ENCODE data around the gene MAPKAPK2.

Gene MAPKAPK2

DNA sequence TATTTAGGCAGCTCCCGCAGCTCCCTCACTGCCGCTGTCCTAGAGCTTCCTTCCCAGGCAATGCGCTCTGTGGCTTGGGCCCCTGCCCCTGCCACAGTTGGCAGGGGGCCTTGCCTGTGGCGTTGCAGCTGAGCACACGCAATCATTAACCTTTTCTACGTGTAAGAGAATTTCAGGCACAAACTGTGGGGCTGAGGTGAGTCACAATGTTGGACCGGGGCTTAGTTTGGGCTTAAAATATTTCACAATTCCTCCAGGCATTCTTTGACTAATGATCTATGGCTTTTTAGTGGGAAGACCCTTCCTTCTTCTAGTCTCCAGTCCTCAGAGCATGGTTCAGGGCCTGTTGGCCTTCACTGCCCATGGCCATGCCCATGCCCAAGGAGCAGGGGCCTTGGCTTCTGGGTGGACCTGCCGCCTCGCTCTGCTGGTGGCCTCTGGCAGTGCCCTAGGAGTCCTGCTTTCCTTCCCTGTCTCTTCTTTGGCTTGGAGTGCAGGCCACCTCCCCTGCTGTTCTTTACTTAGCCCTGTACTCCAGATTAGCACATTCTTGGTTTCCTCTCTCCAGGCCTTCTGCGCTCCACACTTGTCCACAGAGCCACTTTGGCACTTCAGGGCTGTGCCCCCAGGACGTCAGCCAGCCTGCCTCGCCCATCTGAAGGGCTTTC is 39.2 kb downstream of the MAPKAPK2 start:
- no peak for DNase-seq

DNA sequence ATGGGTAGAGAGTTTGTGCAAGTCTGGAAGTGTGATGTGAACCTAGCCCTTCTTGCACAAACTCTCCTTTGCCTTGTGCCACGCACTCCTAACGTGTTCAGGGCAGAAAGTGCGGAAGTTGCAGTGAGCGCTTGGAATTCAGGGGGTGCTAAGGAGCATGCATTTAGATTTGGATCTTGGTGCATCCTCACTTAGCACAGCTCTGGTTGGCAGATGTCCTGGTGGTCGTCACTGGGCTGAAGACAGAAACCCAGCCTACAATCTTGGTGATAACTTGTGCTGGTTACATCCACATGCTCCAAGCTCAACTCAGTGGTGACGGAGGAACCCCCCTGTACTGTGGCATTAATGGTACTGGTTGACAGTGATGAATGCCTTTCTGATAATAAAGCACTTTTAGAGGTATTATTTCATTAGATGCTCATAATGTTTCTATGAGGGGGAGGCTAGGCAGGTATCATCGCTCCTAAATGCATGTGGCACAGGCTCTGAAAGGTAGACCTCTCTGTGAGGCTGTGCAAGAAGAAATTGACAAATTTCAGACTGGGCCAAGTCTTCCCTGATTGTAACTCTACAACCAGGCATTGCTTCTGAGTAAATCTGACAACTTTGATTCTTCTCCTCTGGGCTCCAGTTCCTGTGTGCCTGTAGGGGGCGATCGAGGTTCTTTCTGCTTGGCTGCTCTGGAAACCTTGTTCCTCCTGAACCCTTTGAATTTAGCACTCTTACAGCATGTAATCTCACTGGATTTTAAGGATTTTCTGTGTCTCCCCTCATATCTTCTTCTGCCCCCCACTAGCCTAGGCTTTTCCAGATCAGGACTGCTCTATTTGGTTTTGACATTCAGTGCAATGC is 40.6 kb downstream of the MAPKAPK2 start:
- DNase-seq: peak; percentile 64

DNA sequence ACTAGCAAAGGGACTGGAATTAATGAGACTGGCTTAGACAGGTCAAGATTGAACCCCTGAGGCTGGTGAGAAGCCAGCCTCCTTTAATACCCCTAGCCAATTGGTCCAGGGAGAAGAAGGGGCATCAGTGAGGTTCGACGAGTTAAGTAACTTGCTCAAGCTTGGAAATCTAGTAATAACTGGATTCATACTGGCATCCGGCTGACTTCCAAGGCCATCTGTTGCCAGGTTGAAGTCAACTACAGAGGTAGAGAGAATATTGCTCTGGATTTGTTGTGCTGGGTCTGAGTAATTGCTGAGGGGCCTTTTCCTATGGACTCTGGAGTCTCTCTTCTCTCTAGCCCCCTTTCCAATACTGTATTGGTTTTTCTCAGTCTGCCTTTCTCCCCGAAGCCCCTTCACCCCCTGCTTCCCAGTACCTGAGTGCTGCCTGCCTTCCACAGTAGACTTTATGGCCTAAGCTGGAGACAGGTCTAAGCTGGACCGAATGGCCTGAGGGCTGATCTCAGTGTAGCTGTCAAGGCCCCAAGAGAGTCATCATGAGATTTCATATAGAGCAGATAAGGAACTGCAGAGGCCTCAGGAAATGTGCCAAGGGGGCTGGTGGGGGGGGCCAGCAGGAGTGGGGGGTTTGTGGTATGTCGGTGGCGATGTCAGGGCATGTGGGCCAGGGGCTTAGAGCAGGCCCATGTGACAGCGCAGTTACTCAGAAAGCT is 43.4 kb downstream of the MAPKAPK2 start:
- DNase-seq: no peak

DNA sequence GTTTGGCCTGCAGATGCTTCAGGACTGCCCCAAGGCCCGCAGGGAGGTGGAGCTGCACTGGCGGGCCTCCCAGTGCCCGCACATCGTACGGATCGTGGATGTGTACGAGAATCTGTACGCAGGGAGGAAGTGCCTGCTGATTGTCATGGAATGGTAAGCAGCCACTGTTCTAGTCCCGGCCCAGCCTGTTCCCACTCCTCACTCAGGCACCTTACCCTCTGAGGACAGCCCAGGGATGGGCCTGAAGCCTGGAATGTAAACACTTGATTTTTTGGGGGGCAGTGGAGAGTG is 43.9 kb downstream of the MAPKAPK2 start:
- no peak for DNase-seq

DNA sequence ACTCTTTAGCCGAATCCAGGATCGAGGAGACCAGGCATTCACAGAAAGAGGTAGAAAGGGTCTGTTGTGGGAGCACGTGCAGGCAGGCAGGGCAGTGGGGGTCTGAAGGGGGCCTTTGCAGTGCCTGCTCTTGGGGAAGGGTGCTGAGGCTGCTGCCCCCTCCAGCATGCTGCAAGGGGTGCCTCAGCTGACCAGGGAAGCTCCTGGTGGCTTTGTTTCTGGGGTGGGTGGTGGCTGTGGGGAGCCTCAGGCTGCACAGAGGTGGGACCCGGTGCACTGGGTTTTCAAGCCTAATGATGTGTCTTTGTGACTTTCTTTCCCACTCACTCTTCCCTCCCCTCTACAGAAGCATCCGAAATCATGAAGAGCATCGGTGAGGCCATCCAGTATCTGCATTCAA is 44.3 kb downstream of the MAPKAPK2 start:
- DNase-seq: no peak

DNA sequence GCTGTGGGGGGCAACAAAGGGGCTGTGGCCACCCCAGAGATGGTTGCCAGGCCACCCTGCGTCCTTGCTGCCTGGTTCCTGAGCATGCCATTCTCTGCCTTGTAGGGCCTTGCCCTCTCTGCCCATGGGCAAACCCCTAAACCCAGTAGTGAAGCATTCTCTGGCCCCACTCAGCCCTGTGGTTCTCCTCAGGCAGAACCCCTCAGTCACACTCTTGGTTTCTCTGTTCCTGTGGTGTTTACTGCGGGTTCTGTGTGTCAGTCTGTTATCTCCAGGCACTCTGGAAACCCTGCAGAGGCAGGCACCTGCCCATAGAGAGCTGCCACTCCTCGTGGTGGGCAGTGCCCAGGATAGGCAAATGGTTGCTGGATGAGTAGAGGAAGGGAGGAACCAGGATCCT is 44.8 kb downstream of the MAPKAPK2 start:
- DNase-seq: no peak

DNA sequence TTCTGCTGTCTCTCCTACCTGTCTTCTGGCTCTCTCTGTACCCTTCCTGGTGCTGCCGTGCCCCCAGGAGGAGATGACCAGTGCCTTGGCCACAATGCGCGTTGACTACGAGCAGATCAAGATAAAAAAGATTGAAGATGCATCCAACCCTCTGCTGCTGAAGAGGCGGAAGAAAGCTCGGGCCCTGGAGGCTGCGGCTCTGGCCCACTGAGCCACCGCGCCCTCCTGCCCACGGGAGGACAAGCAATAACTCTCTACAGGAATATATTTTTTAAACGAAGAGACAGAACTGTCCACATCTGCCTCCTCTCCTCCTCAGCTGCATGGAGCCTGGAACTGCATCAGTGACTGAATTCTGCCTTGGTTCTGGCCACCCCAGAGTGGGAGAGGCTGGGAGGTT is 47.8 kb downstream of the MAPKAPK2 start:
- no peak for DNase-seq

DNA sequence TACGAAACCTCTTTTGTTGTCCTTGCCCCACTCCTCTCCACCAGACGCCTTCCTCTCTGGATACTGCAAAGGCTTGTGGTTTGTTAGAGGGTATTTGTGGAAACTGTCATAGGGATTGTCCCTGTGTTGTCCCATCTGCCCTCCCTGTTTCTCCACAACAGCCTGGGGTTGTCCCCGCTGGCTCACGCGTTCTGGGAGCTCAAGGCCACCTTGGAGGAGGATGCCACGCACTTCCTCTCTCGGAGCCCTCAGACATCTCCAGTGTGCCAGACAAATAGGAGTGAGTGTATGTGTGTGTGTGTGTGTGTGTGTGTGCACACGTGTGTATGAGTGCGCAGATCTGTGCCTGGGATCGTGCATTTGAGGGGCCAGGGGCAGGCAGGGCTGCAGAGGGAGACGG is 48.3 kb downstream of the MAPKAPK2 start:
- no peak for DNase-seq

DNA sequence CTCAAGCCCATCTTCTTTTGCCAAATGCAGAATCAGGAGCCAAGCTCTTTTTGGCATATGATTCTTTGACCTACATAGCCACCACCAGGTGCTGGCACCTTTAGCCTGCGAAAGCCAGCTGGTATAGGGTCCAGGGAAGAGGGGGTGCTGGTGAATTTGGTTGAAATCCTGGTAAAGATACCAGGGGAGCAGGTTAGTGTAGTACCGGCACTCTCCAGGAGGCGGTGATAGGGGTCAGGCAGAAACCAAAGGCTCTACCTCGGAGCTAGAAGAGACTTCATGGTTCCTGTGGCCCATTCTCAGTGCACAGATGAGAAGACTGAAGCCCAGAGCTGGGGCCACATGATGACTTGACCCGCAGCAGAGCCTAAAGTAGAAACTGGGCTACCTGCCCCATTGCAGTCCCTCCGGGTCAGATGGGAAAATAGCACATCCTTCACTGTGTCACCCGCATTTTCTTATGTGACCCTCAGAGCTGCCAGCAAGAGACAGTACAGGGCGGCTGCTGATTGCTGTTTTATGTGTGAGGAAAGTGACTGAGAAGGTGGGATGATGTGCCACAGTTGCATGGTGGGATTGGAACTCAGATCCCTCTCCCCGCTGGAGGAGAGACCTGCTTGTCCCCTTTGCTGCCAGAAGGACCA is 49.9 kb downstream of the MAPKAPK2 start:
- DNase-seq: peak; percentile 81

DNA sequence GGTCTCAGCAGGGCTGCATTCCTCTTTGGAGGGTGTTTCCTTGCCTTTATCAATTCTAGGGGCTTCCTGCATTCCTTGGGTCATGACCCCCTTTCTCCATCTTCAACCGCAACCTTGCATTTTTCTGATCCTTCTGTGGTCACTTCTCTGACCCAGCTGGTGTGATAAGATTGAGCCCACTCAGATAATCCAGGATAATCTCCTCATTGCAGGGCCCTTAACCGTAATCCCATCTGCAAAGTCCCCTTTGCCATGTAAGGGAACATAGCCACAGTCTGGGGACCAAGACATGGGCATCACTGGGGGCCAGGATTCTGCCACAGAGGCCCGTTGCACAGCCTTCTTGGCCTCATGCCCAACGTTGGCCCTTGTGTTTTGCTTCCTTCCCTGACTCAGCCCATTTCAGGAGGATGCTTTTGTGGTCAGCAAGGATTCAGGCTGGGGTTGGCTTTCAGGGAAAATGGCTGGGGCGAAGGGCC is 50.9 kb downstream of the MAPKAPK2 start:
- no peak for DNase-seq

DNA sequence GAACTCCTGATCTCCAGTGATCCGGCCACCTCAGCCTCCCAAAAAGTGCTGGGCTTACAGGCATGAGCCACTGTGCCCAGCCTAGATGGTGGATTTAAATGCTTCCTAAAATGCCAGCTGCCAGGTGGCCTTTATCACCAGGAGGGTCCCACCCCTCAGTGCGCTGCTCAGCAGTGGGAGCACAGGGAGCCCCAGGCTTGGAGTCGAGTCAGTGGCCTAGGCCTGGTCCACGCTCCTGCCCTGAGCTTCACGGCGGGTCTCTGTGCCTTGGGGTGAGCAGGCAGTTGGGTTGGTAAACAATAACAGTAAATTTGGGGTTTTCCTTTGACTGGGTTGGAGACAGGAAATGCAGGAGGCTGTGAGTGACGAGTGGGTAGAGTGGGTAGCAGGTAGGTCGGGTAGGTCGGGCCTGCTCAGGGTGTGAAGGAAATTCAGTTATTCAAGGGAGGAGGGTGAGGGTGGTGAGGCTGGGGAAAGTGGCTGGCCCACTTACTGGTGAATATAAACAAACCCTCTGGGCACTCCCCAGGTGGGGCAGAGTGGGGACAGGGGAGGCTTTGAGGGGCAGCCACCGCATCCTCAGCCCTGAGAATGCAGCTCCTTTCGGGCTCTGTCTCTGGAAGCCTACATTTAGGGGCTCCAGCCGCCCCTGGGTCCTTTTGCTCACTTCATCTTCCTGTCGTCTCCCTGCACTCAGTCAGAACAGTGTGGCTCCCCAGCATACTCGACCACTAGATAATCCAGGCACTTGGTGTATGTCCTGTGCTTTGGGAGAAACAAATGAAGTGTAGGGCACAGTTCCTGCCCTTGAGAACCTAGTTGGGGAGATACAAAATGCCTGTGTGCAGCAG is 52.4 kb downstream of the MAPKAPK2 start:
- DNase-seq: peak; percentile 67

DNA sequence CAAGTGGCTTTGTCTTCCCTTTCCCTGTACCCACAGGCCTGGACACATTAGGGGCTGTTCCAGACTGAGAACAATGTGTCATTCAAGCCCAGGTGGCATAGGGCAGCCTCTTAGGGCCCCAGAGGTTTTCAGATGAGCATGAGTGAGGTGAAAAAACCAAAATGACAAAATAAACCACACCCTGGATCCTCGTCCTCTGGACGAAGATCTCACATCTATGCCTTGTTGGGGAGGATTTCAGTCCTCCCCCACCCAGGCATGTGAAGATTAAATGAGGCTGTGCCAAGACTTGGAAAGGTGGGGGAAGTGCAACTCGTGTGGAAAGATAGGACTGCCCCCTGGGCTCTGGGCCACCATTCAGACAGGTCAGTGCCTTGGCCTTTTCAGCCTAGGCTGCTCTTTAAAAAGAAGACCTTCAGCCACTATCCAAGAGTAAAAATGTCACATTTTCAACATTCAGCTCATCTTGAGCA is 53.1 kb downstream of the MAPKAPK2 start:
- DNase-seq: no peak

DNA sequence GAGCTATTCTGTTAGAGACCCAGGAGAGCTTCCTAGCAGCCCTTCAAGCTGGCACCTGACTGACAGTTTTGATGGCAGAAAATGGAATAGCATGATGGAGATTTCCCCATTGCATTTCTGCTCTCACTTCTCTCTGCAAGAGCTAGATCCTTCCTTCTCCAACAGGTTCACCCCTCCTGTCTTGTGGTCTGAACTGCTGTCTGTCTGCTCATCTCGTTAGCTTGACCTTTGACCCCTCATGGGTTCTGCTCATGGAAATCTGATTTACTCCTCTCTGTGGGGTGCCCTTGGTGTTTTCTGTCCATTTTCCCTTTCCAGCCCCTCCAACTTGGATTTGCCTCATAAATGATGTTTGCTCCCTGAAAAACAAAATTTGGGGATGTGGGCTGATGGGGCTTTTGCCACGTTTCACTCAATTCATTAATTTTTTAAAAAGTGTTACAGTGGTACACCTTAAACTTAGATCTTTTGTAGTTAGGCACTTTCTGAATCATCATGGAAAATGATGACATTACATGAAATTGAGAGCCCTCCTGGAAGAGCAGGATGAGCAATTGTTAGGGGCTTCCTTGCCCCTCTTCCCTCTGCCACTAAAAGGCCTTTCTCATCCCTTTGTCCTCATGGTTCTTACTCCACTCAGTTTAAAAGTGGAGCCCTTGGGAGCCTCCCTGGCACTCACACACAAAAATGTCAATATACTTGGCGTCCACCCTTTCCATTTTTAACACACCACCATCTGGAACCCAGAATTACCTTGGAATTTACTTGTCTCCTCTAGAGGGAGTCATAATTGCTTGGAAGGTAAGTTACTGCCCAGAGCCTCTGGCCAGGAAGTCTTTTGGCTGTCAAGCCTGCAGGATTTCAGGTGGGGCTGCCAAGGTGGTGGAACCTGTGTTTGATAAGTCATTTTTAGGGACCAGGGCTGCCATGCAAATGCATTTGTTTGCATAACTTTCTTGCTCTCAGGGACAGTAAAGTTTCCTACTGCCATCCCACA is 54.0 kb downstream of the MAPKAPK2 start:
- DNase-seq: no peak

DNA sequence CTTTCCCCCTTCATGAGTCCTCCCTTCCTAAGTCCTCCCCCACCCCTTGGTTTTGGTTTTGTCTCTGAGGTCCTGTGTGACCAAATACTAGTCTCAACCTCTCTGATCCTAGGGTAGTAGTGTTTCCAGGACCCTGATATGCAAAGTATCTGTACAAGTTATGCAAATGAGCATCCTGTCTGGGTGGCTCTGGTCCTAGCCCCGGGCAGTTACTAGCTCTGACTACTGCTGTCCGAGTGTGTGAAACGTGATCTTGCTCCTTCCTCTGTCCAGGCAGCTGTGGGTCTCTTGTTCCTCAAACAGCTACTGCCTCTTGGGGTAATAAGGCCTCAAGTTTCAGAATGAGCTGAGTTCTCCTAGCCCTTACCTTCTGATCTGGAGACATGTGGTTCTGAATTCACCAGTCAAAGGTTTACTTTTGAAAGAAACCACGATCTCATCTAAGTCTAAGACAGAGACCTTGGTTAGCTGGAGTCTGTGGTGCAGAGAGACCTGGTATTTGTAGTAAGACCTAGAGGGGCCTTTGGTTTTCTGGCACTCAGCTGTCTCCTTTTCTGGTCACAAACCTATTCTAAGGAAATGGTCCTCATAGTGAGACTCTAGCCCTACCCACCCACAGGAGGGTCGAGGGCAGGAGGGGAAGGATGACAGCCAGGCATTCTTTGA is 54.8 kb downstream of the MAPKAPK2 start:
- DNase-seq: no peak

DNA sequence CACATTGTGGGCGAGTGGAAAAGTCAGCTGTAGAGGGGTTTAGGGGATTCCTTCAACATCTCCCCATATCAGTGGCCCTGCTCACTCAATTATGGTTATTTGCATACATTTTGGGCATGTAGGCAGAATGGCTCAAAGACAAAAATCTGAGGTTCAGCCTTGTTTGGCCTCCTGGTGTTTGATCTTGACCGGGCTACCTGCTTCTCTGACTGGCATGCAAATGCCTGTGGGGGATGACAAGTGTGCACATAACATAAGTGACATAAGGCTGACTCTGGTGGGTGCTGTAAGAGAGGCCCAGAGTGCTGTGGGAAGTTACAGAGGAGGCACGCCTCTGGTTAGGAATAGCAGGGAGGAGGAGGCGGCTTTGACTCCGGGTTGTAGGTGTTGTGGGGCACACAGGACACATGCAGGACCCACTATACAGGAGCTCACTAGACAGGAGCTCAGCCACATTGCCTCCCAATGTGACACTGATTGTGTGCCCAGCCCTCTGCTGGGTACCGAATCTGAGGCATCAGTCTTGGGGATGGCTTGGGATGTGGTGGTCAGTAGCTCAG is 56.5 kb downstream of the MAPKAPK2 start:
- DNase-seq: no peak

DNA sequence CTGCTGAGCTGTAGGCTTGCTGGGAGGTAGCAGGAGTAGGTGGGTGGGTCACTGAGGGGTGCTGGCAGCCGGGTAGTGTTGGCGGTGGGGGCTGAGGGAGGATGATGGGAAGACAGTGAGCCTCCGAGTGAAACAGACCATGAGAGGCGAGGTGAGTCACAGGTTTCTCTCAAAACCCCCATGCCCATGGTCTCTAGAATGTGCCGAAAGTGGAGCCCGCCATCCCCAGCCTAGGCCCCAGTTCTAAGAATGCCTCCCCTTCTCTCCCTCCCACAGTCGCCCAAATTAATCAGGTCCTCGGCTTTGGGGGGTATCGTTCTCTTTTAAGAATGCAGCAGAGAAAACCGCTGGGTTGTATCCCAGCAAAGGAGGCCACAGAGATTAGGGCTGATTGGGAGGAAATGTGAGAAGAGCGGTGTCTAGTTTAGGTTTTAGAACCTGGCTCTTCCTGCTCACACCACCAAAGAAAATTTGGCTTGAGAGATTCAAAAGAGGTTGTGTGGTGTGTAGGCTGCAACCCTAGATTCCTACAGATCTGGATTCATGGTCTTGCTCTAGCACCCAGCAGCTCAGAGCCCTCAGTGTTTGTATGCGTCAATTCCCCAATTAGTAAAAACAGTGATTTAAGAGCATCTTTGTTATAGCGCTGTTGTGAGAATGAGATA is 58.1 kb downstream of the MAPKAPK2 start:
- DNase-seq: no peak

DNA sequence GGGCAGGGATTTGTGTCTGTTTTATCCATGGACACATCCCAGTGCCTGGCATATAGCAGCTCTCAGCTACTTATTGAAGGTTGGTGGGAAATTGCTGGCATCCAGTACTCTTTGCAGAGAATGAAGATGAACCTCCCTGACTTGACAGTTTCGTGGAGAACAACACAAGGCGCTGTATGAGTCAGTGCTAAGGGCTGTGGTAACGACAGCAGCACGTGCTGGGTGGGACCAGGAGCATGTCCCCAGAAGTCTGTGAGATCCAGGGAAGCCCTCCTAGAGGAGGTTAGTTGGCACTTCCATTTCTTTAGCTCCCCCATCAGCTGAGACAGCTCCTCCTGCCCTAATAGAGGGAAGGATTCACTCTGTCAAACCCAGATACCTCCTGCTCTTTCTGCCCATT is 60.0 kb downstream of the MAPKAPK2 start:
- no peak for DNase-seq

DNA sequence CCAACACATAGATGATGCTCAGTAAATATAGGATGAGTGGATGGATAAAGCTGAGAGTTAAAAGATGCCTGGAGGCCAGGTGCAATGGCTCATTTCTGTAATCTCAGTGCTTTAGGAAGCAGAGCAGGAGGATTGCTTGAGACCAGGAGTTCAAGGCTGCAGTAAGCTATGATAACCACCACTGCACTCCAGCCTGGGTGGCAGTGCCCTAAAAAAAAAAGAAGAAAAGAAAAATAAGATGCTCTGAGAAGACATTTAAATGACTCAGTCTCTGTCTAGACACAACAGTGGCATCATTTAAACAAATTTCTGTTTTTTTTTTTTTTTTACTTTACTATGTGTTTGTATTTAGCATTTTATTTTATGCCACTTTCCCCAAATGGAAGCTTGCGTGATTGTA is 60.6 kb downstream of the MAPKAPK2 start:
- no peak for DNase-seq

DNA sequence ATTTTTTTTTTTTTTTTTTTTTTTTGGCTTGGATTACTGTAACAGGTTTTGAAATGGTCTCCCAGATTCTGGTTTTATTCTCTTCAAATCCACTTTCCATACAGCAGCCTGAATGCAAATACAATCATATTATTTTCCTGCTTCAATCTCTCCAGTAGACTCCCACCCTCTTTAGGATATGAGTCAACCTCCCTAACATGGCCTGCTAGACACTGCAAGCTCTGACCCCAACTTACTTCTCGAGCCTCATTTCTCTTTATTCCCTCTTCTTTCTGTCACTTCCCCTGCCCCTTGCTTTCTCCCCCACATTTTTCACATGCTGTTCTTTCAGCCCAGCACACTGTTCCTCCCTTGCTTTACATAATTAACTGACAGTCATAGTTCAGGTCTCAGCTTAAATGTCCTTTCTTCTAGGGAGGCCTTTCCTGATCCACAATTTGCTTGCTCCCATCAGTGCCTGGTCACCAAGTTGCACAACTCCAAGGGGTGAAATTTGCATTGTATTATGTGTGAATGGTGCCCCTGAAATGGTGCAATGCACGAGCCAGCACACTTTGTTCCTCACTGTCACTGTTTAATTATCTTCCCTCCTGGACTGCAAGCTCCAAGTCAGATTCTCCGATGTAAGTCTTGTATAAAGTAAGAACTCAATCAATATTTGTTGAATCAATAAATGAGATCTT is 63.8 kb downstream of the MAPKAPK2 start:
- DNase-seq: no peak

All from activated gamma-delta T cell treated with Interleukin-2 at 50 U/mL for 16 hours (primary cell).